ENCODE results near the gene CDA. TPM values are rescaled to one million over a fixed set of nuclear protein-coding genes. Genes with fewer than 3 reads are reported as not detected.

Gene CDA
- total RNA-seq: 6.0 and 10.1 TPM in 2 replicates

DNA sequence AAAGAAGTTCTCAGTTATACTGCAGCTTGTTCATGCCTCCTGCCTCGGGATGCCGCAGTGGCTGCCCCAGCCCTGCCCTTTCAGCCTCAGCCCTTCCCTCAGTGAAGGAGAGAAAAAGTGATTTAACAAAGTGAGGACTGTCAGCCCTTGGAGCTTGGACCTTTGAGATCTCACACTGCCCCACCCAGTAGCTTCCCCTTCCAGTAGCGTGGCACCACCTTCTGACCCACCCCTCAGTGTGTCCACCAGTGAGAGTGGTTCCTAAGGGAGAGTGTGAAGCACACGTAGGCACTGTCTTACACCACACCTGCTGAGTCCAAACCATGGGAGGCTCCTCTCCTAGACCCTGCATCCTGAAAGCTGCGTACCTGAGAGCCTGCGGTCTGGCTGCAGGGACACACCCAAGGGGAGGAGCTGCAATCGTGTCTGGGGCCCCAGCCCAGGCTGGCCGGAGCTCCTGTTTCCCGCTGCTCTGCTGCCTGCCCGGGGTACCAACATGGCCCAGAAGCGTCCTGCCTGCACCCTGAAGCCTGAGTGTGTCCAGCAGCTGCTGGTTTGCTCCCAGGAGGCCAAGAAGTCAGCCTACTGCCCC is at the start of gene CDA:
CDA (plus strand) TSS at position 464 of the 592 bp plus-strand sequence; CDS start at position 497, 33 bp downstream.
- no peak for DNase-seq (ENCODE audit: low read depth)
- peak within 1 kb of the TSS; percentile 43 for H3K4me3 ChIP-seq (ENCODE audit: low read depth, low read length)
- no peak for TF ChIP-seq CTCF (conservative IDR thresholded peaks at IDR 0.05; ENCODE audit: low read depth, low read length)

DNA sequence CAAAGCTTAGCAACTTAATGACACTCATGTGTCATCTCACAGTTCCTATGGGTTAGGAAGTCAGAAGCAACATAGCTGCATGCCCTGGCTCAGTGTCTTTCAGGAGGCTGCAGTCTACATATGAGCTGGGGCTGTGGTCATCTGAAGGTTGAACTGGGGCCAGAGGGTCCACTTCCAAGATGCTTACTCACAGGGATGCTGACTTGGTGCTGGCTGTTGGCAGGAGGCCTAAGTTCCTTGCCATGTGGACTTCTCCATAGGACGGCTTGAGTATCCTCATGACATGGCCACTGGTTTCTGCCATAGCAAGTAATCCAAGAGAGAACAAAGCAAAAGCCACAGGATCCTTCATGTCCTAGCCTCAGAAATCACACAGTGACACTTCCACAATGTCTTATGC is 48.6 kb upstream of the CDA start:
- TF ChIP-seq CTCF (conservative IDR thresholded peaks at IDR 0.05; ENCODE audit: low read depth, low read length): no peak
- no peak for DNase-seq (ENCODE audit: low read depth)
- no peak overlapping the region for H3K4me3 ChIP-seq (ENCODE audit: low read depth, low read length)

- no peak overlapping the region for H3K4me3 ChIP-seq (ENCODE audit: low read depth, low read length)
- DNase-seq (ENCODE audit: low read depth): no peak
- no peak for TF ChIP-seq CTCF (conservative IDR thresholded peaks at IDR 0.05; ENCODE audit: low read depth, low read length)
These were observed 42.3 kb upstream of the CDA start for GRCh38 chr1:20546637-20547036.

GRCh38 chr1:20551161-20551560 is 37.7 kb upstream of the CDA start:
- TF ChIP-seq CTCF (conservative IDR thresholded peaks at IDR 0.05; ENCODE audit: low read depth, low read length): no peak
- no peak for DNase-seq (ENCODE audit: low read depth)
- no peak overlapping the region for H3K4me3 ChIP-seq (ENCODE audit: low read depth, low read length)

DNA sequence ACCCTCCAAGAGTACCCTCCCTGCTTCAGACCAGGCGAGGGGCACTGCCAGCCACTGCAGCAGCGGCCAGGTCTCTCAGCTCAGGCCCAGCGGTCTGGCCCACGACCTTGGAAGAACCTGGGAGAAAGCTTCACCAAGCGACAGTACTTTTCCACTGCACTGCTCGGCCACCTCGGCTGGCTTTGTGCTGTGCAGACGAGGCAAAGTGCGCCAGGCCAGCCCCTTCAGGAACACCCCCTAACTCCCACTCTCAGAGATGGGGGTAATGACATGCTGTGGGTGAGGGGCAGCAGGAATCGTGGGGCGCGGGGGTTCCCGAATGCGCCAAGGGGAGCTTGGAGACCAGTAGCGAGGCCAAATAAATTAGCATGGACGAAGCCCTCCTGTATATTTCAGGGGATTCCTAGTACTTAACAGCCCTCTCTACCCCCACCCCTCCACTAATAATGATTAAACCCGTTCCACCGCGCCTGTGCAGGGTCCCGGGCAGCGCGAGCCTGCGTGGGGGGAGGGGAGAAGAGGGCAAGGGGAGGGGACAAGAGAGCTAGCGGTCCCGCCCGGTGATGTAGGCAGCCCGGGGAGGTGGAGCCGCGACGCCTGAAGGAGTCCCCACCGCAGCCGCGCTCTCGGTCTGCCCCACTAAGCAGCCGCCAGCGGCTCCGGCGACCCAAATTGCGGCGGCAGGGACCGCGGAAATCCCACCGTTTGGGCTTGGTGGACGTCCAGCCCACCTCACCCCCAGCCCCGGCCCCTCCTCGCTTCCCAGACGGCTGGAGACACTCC is 36.8 kb upstream of the CDA start, which contains the start of gene FAM43B:
FAM43B (plus strand) TSS at position 629 of the 783 bp plus-strand sequence. CDS start 401 bp downstream, outside the sequence.
- TF ChIP-seq CTCF (conservative IDR thresholded peaks at IDR 0.05; ENCODE audit: low read depth, low read length): no peak
- DNase-seq (ENCODE audit: low read depth): no peak
- peak within 1 kb of the TSS; percentile 26 for H3K4me3 ChIP-seq (ENCODE audit: low read depth, low read length)

- TF ChIP-seq CTCF (conservative IDR thresholded peaks at IDR 0.05; ENCODE audit: low read depth, low read length): no peak
- no peak for DNase-seq (ENCODE audit: low read depth)
- peak overlapping the region; percentile 26 for H3K4me3 ChIP-seq (ENCODE audit: low read depth, low read length)
These were observed 36.0 kb upstream of the CDA start for GRCh38 chr1:20552728-20553445.
